NB4 (cell line): Measurements from ENCODE around the gene PLCH1.

Experiments
- POLR2A ChIP-seq: IDR thresholded peaks from 2 replicates; pipeline ENCODE4 v1.6.1; 2011; ENCODE audit warnings: mild to moderate bottlenecking; ENCODE audit not compliant: insufficient read length; ENCODE audit errors: extremely low read depth
- TF ChIP-seq, protein P1 (sequence below): IDR thresholded peaks from one replicate; pipeline ENCODE4 v1.5.1; 2012; ENCODE audit warnings: low read depth, low read length

DNA sequence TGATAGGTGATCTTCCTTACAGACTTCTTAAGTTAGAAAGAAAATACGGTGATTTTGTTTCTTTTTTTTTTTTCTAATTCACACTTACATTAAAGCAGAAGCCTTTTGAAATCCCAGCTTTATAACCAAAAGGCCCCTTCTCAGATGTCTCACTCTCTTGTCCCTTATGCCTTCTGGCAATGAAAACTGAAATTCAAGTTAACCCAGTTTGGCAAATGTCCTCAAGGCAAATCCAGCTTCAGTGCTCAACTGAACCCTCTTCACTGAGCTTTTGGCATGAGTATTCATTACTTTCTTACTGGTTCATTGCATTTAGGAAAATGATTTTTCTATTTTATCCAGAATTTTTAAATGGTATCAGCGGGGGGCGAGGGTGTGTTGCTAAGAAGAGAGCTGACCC lies 17.0 kb downstream of the PLCH1 start:
- TF ChIP-seq, protein P1, sequence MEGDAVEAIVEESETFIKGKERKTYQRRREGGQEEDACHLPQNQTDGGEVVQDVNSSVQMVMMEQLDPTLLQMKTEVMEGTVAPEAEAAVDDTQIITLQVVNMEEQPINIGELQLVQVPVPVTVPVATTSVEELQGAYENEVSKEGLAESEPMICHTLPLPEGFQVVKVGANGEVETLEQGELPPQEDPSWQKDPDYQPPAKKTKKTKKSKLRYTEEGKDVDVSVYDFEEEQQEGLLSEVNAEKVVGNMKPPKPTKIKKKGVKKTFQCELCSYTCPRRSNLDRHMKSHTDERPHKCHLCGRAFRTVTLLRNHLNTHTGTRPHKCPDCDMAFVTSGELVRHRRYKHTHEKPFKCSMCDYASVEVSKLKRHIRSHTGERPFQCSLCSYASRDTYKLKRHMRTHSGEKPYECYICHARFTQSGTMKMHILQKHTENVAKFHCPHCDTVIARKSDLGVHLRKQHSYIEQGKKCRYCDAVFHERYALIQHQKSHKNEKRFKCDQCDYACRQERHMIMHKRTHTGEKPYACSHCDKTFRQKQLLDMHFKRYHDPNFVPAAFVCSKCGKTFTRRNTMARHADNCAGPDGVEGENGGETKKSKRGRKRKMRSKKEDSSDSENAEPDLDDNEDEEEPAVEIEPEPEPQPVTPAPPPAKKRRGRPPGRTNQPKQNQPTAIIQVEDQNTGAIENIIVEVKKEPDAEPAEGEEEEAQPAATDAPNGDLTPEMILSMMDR: no peak
- no peak for TF ChIP-seq POLR2A
